ENCODE measurements around the gene RNASET2.

- TF ChIP-seq CTCF (conservative IDR thresholded peaks at IDR 0.05 in 1 of 2, IDR thresholded peaks at IDR 0.05 in 1 of 2; ENCODE audit: low read depth in 1 of 2, low read length in 2 of 2) (no peak), EZH2 (IDR thresholded peaks at IDR 0.05; ENCODE audit: low read length, missing control alignments) (no peak)
Observed at GRCh38 chr6:166998256-166999144, 42.1 kb upstream of the RNASET2 start.
